Measurements from ENCODE around the gene GRHPR. TPM values are rescaled to one million over a fixed set of nuclear protein-coding genes. Genes with fewer than 3 reads are reported as not detected.

The GRHPR gene
- total RNA-seq, 1 donor from 2014 or later, result 88.1 TPM

DNA sequence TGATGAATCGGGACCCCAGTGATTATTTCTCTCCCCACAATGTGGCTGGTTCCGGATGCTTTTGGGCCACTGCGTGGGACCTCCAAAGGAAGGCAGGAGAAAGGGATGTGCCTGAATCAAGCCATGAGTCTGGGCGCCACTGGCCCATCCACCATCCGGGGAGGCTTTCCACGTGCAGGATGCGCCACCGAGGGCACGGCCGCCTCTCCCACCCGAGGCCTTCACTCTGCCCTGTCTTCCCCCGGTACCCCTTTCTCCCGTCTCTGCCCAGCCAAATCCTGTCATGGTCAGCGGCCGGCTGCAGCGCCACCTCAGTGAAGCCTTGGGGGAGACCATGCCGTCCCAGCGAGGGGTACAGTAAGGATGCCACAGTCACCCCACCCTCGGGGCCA is 43.9 kb upstream of the GRHPR start:
- H3K27me3 Mint-ChIP-seq (ENCODE audit: low read depth, unreplicated experiment), result peaks cover 38% of the 10 kb centered on the region
- Histone ChIP-seq H3K4me2 (ENCODE audit: low read length) (no peak overlapping the region), H3K9me3 (ENCODE audit: insufficient read depth, low read depth, low read length) (no peaks in the 10 kb centered on the region), H3K4me3 (ENCODE audit: insufficient read depth, low read depth, low read length) (no peak overlapping the region), H3K9ac (ENCODE audit: low read length) (no peak overlapping the region), H3K27ac (ENCODE audit: low read depth, low read length) (no peak overlapping the region), H2AFZ (ENCODE audit: low read depth, low read length) (no peak overlapping the region), H4K20me1 (ENCODE audit: insufficient read depth, low read length) (no peaks in the 10 kb centered on the region), H3K79me2 (ENCODE audit: insufficient read depth, low read length) (no peaks in the 10 kb centered on the region), H3K27me3 (ENCODE audit: insufficient read depth, low read length) (peaks cover 4% of the 10 kb centered on the region), H3K36me3 (ENCODE audit: insufficient read depth, low read length) (no peaks in the 10 kb centered on the region), H3K4me1 (ENCODE audit: insufficient read depth, low read length) (no peaks in the 10 kb centered on the region)
- no peak overlapping the region for H3K27ac Mint-ChIP-seq (ENCODE audit: unreplicated experiment)
- H3K9me3 Mint-ChIP-seq (ENCODE audit: unreplicated experiment), result peaks cover 10% of the 10 kb centered on the region
- H3K4me3 Mint-ChIP-seq (ENCODE audit: unreplicated experiment), result no peak overlapping the region
- FAIRE-seq (no peak), DNase-seq (ENCODE audit: low read depth) (no peak)
- TF ChIP-seq, protein P1, sequence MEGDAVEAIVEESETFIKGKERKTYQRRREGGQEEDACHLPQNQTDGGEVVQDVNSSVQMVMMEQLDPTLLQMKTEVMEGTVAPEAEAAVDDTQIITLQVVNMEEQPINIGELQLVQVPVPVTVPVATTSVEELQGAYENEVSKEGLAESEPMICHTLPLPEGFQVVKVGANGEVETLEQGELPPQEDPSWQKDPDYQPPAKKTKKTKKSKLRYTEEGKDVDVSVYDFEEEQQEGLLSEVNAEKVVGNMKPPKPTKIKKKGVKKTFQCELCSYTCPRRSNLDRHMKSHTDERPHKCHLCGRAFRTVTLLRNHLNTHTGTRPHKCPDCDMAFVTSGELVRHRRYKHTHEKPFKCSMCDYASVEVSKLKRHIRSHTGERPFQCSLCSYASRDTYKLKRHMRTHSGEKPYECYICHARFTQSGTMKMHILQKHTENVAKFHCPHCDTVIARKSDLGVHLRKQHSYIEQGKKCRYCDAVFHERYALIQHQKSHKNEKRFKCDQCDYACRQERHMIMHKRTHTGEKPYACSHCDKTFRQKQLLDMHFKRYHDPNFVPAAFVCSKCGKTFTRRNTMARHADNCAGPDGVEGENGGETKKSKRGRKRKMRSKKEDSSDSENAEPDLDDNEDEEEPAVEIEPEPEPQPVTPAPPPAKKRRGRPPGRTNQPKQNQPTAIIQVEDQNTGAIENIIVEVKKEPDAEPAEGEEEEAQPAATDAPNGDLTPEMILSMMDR (IDR thresholded peaks at IDR 0.05; ENCODE audit: insufficient read depth, low read depth, low read length), result no peak
- peaks cover 2% of the 10 kb centered on the region for H3K36me3 Mint-ChIP-seq (ENCODE audit: low read depth, unreplicated experiment)
- peaks cover 3% of the 10 kb centered on the region for H3K4me1 Mint-ChIP-seq (ENCODE audit: low read depth, unreplicated experiment)

DNA sequence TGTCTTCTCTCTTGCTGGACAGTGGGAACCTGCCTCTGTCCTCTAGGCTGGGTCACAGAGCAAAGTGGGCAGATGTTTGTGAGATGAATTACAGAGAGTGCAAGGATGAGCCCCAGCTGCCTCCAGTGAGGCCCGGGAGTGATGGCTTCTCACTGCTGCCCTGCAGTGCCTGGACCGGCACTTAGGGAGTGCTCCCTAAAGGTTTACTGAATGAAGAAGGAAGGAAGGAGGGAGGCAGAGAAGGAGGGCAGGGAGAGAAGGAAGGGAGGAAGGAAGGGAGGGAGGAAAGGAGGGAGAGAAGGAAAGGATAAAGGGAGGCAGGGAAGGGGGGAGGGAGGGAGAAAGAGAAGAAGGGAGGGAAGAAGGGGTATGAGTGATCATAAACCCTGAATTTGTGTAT is 42.7 kb upstream of the GRHPR start:
- FAIRE-seq (no peak), DNase-seq (ENCODE audit: low read depth) (no peak)
- Histone ChIP-seq H3K9me3 (ENCODE audit: insufficient read depth, low read depth, low read length) (no peaks in the 10 kb centered on the region), H3K27me3 (ENCODE audit: insufficient read depth, low read length) (peaks cover 4% of the 10 kb centered on the region), H2AFZ (ENCODE audit: low read depth, low read length) (no peak overlapping the region), H3K27ac (ENCODE audit: low read depth, low read length) (no peak overlapping the region), H3K4me2 (ENCODE audit: low read length) (no peak overlapping the region), H3K79me2 (ENCODE audit: insufficient read depth, low read length) (no peaks in the 10 kb centered on the region), H3K36me3 (ENCODE audit: insufficient read depth, low read length) (no peaks in the 10 kb centered on the region), H4K20me1 (ENCODE audit: insufficient read depth, low read length) (no peaks in the 10 kb centered on the region), H3K4me1 (ENCODE audit: insufficient read depth, low read length) (no peaks in the 10 kb centered on the region), H3K4me3 (ENCODE audit: insufficient read depth, low read depth, low read length) (no peak overlapping the region), H3K9ac (ENCODE audit: low read length) (no peak overlapping the region)
- Mint-ChIP-seq H3K4me3 (ENCODE audit: unreplicated experiment) (no peak overlapping the region), H3K36me3 (ENCODE audit: low read depth, unreplicated experiment) (peaks cover 2% of the 10 kb centered on the region), H3K27ac (ENCODE audit: unreplicated experiment) (no peak overlapping the region), H3K9me3 (ENCODE audit: unreplicated experiment) (peaks cover 10% of the 10 kb centered on the region), H3K27me3 (ENCODE audit: low read depth, unreplicated experiment) (peaks cover 47% of the 10 kb centered on the region), H3K4me1 (ENCODE audit: low read depth, unreplicated experiment) (peaks cover 3% of the 10 kb centered on the region)
- no peak for TF ChIP-seq EZH2 (IDR thresholded peaks at IDR 0.05; ENCODE audit: insufficient read depth, low read length)
- TF ChIP-seq, protein P1 (IDR thresholded peaks at IDR 0.05; ENCODE audit: insufficient read depth, low read depth, low read length), result no peak

DNA sequence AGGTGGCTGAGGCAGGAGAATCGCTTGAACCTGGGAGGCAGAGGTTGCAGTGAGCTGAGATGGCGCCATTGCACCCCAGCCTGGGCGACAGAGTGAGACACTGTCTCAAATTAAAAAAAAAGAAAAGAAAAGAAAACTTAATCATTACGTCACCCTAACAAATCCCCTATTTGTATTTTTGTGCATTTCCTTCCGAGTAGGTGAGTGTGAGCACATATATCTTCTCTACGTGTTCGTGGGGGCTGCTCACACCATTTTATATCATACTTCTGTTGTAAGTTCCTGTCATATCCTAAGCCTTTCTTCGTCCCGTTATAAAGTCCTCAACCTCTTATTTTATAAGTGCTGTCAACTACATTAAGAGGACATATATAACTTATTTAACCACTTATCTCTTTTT is 41.9 kb upstream of the GRHPR start:
- Histone ChIP-seq H3K27me3 (ENCODE audit: insufficient read depth, low read length) (peaks cover 4% of the 10 kb centered on the region), H3K9ac (ENCODE audit: low read length) (no peak overlapping the region), H2AFZ (ENCODE audit: low read depth, low read length) (no peak overlapping the region), H3K4me1 (ENCODE audit: insufficient read depth, low read length) (no peaks in the 10 kb centered on the region), H3K4me3 (ENCODE audit: insufficient read depth, low read depth, low read length) (no peak overlapping the region), H3K27ac (ENCODE audit: low read depth, low read length) (no peak overlapping the region), H3K4me2 (ENCODE audit: low read length) (no peak overlapping the region), H3K79me2 (ENCODE audit: insufficient read depth, low read length) (no peaks in the 10 kb centered on the region), H4K20me1 (ENCODE audit: insufficient read depth, low read length) (no peaks in the 10 kb centered on the region), H3K9me3 (ENCODE audit: insufficient read depth, low read depth, low read length) (no peaks in the 10 kb centered on the region), H3K36me3 (ENCODE audit: insufficient read depth, low read length) (no peaks in the 10 kb centered on the region)
- no peak for DNase-seq (ENCODE audit: low read depth)
- peaks cover 2% of the 10 kb centered on the region for H3K36me3 Mint-ChIP-seq (ENCODE audit: low read depth, unreplicated experiment)
- peaks cover 52% of the 10 kb centered on the region for H3K27me3 Mint-ChIP-seq (ENCODE audit: low read depth, unreplicated experiment)
- peaks cover 10% of the 10 kb centered on the region for H3K9me3 Mint-ChIP-seq (ENCODE audit: unreplicated experiment)
- TF ChIP-seq EZH2 (IDR thresholded peaks at IDR 0.05; ENCODE audit: insufficient read depth, low read length), result no peak
- TF ChIP-seq, protein P1 (IDR thresholded peaks at IDR 0.05; ENCODE audit: insufficient read depth, low read depth, low read length), result no peak
- FAIRE-seq, result no peak
- H3K4me1 Mint-ChIP-seq (ENCODE audit: low read depth, unreplicated experiment), result peaks cover 3% of the 10 kb centered on the region
- no peak overlapping the region for H3K4me3 Mint-ChIP-seq (ENCODE audit: unreplicated experiment)
- no peak overlapping the region for H3K27ac Mint-ChIP-seq (ENCODE audit: unreplicated experiment)

Data from astrocyte (in vitro differentiated cells and primary cell).